GDM1 (cell line): ENCODE results near the gene FAR2.
"Not testable (repeated sequence)": the region's sequence is repeated elsewhere in the genome, so short reads cannot be mapped to it uniquely, and the experiment has no call there.

ENCODE experiments used
- DNase-seq: peaks from one replicate; lab custom pipeline; 2025; lab: John Stamatoyannopoulos, UW

The FAR2 gene

GRCh38 chr12:29152981-29153630, 4.0 kb downstream of the FAR2 start:
- DNase-seq: no peak

GRCh38 chr12:29155079-29155478, 6.0 kb downstream of the FAR2 start:
- no peak for DNase-seq

GRCh38 chr12:29157486-29157946, 8.4 kb downstream of the FAR2 start:
- DNase-seq: no peak

DNA sequence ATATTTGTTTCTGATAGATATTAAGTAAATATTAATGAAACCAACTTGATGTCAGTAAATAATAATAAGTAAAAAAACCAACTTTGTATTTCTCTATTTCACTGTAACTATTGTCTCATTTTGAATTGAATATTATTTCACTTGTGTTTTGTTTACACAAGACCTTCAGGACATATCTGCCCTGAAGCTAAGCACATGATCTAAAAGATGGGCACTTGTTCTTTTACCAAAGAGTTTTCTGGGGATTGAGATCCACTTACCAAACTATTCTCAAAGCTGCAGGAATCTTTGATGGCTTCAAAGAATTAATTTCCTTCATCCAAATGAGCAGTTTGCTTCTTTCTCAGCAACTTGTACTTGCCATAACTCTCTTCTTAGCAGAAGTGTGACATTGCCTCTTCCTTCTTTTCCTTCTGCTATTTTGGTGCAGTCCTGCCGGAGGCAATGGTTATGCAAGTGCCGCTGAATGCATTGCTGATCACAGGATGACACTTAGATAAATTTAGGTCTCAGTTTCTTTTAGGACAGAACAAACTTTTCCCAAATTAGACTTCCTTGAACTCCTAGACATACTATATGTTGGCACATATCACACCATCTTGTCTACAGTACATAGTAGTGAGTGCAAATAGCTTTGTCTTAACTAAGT, 9.2 kb downstream of the FAR2 start:
- peak; percentile 34 for DNase-seq

GRCh38 chr12:29159661-29160060, 10.6 kb downstream of the FAR2 start:
- DNase-seq: no peak

DNA sequence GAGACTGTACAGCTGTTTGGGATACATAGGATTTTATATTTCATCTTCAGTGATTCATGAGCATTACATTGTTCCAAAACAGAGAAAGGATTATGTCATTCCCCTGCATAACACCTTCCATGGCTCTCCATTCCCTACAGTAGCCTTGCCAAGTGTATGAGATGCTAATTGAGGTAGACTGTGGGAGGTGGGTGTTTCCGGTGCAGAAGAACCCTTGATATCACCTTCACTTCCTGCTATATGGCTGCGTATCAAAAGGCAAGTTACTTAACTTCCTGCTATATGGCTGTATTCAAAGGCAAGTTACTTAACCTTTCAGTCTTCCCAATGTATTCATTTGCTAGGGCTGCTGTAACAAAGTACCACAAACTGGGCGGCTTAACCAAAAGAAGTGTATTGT, 11.2 kb downstream of the FAR2 start:
- no peak for DNase-seq

DNA sequence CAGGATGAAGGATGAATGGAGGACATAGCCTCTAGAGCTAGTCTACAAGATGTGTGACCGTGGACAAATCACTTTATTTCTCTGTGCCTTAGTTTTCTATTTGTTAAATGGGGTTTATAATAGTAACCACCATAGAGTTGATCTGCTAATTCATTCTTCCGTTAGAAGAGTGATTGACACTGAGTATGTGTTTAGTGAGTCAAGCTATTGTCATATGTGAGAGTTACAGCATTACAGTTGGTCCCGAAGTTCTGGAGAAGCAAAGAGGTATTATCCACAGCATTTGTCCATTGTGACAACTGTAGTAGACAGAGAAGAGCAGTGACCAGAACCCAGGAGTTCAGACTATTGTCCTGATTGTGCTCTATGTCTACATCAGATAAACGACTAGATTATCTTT, 14.1 kb downstream of the FAR2 start:
- DNase-seq: no peak

GRCh38 chr12:29164477-29165393, 15.7 kb downstream of the FAR2 start:
- DNase-seq: no peak

DNA sequence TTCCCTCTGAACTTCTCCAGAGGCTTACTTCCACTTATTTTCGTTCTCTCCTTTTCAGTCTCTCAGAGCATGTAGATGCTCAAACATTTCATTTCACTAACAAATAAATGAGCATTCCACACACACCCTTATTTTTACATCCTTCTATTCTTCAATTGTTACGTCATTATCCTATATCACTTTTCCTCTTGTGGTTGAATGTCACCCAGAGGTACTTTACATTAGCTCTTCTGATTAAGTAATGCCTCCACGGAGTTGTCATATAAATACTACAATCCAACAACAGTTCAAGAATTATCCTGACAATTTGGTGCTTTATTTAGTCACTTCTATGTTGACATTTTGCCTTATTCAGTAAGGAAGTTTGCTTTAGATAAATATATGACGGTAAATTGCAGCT, 18.4 kb downstream of the FAR2 start:
- DNase-seq: no peak

DNA sequence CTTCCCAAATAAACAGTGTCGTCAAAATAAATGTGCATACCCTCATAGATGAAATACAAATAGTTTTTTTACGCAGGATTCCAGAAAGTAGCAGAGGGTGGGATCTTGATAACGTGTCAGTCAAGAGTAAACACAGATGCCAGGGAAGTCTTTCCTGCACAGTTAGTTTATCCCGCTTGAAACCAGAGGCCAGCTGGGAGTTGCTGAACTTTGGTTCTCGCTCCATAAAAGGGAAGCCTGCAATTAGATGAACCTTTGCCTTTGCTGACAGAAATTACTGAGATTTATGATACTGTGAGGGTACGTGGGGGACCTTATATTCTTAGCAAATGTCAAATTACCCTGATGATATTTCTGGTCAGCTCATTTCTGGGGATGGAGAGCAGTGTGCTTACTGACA, 18.9 kb downstream of the FAR2 start:
- DNase-seq: no peak

- DNase-seq: not testable (repeated sequence)
Observed at GRCh38 chr12:29169978-29170377, 20.9 kb downstream of the FAR2 start.

DNA sequence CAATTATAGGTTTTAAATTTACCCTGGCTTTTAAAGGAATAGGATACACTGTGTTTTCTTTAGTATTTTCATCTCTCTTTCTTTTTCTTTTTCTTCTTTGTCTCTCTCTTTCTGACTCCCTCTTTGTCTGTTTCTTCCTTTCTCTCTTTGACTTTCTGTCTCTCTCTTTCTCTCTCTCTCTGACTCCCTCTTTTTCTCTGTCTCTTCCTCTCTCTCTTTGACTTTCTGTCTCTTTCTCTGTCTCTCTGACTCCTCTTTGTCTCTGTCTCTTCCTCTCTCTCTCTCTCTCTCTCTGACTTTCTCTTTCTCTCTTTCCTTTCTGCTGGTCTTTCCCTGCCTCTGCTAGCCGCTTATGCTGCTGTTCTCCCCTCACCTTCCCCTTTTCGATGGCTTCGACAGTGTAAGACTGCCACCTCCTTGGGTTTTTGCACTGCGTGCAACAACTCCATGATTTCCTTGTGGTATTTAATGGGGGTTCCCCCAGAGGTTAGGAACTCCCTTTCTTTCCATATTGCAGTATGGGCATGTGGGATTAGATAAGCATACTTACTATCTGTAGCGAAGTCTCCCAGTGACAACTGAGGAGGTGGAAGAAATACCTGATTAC, 21.5 kb downstream of the FAR2 start:
- DNase-seq: not testable (repeated sequence)

GRCh38 chr12:29171421-29172258, 22.6 kb downstream of the FAR2 start:
- no peak for DNase-seq

GRCh38 chr12:29176941-29177340, 27.9 kb downstream of the FAR2 start:
- no peak for DNase-seq

DNA sequence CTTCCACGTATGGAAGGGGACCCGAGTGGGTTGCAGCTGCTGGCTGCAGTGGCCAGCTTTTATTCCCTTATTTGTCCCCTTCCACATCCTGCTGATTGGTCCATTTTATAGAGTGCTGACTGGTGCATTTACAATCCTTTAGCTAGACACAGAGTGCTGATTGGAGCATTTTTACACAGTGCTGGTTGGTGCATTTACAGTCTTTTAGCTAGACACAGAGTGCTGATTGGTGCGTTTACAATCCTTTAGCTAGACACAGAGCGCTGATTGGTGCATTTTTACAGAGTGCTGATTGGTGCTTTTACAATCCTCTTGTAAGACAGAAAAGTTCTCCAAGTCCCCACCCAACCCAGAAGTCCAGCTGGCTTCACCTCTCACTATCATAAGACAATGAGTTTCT, 33.2 kb downstream of the FAR2 start:
- DNase-seq: not testable (repeated sequence)

DNA sequence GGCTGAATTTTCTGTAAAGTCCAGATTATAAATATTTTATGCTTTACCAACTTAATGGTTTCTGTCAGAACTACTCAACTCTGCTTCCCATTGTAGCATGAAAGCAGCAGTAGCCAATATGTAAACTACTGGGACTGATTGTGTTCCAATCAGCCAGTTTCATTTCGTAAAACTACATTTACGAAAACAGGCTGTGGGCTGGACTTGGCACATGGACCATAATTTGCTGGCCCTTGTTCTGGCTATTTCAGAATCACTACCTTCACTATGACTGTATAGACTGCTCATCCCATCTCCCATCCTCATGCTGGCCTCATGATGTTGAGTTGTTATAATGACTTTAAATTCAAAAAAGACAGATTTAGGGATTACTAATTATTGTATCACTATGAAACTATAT, 38.7 kb downstream of the FAR2 start:
- no peak for DNase-seq

DNA sequence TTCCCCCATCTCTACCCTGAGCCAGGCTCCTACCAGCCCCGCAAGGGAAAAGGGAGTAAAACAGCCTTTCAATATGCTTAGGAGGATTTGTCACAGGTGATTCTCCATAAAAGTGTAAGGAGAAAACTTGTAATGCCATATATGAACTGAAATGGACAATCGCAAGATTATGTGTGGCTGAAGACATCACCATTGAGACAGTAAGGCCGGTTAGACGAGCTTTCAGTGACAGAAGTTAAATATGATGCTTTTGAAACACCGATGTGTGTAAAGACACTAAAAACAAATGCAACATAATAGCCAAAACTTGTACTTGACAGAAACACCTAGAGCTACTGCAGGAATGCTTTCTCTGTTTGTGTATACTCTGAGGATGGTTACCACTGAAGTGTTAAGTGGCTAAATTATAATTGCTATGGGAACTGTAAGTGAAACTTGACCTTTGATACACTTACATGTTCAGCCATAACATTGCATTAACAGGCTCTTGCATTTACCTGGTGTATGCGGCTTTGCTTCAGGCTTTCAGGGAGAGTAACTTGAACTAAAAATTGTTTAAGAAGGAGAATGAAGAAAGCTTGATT, 42.3 kb downstream of the FAR2 start:
- no peak for DNase-seq

- DNase-seq: no peak
Observed at GRCh38 chr12:29198901-29199300, 49.8 kb downstream of the FAR2 start.

- no peak for DNase-seq
Observed at GRCh38 chr12:29200586-29200985, 51.5 kb downstream of the FAR2 start.

- DNase-seq: no peak
Observed at GRCh38 chr12:29201296-29201695, 52.2 kb downstream of the FAR2 start.

- DNase-seq: no peak
Observed at GRCh38 chr12:29201746-29202145, 52.7 kb downstream of the FAR2 start.
